ENCODE data around the gene MAML3.

DNA sequence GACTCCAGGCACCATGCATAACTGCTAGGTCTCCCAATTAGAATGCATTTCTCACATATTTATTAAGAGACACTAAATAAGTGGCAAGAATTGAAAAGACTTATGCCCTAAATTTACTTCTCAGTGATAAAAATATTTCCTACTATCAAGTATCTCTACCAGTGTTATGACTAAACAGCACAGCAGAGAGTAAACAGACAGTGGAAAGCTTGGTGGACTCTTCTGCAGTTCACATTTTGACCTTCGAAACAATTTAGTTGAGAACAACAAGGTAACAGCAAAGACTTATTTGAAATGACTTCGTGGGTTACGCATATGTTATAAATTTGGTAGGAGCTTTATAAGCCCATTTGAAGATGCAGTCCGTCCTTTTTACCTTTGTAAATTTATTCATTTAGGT, 16.3 kb upstream of the MAML3 start:
- TF ChIP-seq EGR1 (IDR thresholded peaks at IDR 0.05) = no peak
- TF ChIP-seq, protein P1, sequence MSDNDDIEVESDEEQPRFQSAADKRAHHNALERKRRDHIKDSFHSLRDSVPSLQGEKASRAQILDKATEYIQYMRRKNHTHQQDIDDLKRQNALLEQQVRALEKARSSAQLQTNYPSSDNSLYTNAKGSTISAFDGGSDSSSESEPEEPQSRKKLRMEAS (IDR thresholded peaks at IDR 0.05) = no peak
- TF ChIP-seq, protein P2, sequence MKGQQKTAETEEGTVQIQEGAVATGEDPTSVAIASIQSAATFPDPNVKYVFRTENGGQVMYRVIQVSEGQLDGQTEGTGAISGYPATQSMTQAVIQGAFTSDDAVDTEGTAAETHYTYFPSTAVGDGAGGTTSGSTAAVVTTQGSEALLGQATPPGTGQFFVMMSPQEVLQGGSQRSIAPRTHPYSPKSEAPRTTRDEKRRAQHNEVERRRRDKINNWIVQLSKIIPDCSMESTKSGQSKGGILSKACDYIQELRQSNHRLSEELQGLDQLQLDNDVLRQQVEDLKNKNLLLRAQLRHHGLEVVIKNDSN (IDR thresholded peaks at IDR 0.05) = no peak

All from Ishikawa (cell line).